OCI-LY3 (cell line): ENCODE data around the gene LAPTM5.

Experiments
- CTCF ChIP-seq: fragments of 200-600, 300-600 bp; sonication (generic); IDR thresholded peaks from 2 replicates; pipeline ENCODE4 v1.5.1; 2014; ENCODE audit warnings: antibody characterized with exemption, low read length, low read depth
- EZH2phosphoT487 ChIP-seq: fragments of 200-600 bp; shearing (Covaris generic); IDR thresholded peaks from 2 replicates; pipeline ENCODE4 v1.6.1; 2018; ENCODE audit warnings: antibody characterized with exemption, mixed run types, low read depth

DNA sequence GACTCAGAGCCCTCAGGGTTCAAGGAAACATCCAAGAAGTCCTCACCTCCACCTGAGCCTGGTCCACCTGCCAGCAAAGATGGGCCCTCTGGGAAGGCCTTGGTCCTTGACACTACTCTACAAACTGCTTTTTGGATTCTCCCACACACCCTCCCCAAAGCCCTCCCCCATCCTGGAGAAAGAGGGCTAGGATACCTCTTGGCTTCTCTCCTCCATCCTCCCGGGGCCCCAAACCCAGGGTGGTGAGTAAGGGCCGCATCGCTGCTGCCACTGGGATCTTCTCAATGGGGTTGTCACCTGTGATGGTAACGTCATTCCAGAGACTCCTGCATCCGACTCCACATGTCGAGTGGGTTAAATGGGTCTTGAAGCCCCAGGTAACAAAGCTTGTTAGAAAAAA is 60.7 kb downstream of the LAPTM5 start:
- TF ChIP-seq CTCF = no peak
- no peak for TF ChIP-seq EZH2phosphoT487
